KG1 (cell line): Measurements from ENCODE around the gene TMEM258.

ENCODE experiments used
- DNase-seq: peaks from one replicate; lab custom pipeline; 2025; lab: John Stamatoyannopoulos, UW

The TMEM258 gene

DNA sequence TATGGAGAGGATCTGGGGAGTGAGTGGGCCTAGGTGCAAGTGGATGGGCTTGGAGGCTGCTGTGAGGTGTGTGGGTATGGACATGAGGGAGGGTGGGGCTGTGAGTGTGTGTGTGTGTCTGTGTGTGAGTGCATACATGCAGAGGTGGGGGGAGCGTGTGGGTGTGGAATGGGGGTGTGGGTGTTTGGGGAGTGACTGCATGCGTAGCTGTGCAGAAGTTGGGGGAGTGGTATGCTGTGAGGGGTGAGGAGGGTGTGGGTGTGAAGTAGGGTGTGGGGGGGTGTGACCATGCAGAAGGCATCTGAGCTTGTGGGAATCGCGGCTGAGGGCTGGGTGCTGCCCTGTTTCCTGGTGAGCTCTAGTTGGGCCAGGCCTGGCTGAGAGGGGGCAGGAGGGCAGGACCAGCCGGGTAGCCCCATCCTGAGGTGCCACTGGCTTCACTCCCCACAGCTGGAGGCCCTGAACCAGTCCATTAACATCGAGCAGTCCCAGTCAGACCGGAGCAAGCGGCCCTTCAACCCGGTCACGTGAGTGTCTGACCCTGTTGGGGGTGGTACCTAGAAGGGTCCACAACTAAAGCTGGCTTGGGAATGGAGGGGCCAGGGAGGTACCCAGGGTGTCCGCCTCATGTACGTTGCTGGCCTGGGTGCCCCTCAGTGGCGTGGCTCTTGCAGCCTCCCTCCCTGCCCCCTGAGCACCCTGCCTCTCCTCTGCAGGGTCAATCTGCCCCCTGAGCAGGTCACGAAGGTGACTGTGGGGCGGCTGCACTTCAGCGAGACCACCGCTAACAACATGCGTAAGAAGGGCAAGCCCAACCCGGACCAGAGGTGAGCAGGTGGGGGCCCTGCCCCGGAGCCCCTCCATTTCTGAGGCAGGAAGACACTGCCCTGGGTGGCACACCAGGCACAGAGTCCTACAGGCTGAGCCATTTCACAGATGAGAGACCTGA is 16.5 kb downstream of the TMEM258 start:
- no peak for DNase-seq

DNA sequence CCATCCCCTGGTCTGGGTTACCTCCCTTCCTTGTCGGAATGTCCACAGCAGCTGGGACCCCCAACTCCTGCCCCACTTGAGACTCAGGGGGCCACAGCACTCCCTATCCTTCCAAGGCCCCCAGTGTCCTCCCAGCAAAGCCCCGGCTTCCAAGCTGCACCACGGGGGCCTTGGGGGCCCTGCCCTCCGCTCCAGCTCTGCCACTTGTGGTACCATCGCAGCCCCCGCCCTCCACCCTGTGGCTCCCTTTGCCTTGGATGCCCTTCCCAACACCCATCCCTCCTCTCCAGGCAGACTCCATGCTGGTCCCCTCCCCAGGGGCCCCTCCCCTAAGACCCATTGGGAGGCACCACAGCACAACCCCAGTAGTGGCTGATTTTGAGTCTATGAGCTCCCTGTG is 17.3 kb downstream of the TMEM258 start:
- no peak for DNase-seq

DNA sequence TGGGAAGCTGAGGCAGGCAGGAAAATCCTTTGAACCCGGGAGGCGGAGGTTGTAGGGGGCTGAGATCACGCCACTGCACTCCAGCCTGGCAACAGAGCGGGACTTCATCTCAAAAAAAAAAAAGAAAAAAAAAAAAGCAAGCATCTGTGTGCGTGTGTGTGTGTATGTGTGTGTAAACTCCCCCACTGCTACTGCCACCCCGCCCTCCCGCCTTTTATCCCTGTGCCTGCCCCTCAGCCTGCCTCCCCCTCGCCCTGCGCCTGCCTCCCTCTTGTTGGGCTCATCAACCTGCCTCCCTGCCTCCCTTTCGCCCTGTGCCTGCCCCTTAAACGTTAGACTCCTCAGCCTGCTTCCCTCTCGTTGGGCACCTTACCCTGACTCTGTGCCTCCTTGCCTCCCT is 18.0 kb downstream of the TMEM258 start:
- no peak for DNase-seq

DNA sequence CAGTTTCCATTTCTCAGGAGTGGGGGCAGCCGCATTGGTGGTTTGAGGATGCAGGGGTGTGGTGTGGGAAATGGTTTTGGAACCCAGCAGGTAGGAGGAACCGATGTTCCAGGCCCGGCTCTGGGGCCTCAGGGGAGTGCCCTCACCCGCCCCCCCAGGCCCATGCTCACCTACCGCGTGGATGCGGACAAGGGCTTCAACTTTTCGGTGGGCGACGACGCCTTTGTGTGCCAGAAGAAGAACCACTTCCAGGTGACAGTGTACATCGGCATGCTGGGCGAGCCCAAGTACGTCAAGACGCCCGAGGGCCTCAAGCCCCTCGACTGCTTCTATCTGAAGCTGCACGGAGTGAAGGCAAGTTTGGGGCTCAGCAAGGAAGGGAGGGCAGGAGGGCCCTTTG is 18.6 kb downstream of the TMEM258 start:
- no peak for DNase-seq

DNA sequence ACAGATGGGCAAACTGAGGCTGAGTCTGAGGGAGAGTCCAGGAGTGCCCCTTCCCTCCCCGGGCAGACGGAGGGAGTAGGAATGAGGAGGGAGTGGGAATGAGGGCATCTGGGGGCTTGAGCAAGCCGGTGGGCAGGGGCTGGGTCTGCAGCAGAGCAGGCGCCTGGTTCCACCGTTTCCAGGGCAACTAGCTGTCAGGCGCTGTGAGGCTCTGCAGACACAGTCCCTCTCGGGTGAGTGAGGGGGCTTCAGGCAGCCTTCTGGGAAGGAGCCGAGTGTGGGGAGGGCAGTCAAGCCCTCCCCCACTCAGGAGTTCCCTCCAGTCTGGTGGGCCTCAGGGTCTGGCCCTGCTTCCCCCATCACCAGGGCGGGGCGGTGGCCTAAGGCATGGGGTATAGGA is 19.0 kb downstream of the TMEM258 start:
- DNase-seq, result no peak

DNA sequence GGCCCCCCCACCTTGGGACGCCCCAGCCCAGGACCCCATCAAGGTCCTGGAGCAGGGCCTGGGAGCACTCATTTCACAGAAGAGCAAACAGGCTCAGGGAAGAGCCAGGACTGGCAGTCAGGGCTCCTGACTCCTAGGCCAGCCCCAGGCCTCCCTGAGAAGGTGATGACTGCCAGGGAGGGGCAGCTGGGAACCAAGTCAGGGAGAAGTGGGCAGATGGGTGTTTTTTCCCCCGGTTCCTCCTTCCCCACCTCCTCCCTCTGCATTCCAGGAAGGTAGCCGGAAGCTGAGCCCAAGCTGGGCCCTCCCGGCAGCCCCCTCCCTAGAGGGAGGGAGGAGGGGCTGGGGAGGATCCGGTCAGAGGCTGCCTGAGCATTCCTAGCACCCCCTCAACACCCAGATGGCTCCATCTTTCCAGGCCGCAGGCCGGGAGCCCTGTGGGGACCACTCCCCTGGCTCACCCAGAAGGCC is 20.4 kb downstream of the TMEM258 start:
- no peak for DNase-seq

DNA sequence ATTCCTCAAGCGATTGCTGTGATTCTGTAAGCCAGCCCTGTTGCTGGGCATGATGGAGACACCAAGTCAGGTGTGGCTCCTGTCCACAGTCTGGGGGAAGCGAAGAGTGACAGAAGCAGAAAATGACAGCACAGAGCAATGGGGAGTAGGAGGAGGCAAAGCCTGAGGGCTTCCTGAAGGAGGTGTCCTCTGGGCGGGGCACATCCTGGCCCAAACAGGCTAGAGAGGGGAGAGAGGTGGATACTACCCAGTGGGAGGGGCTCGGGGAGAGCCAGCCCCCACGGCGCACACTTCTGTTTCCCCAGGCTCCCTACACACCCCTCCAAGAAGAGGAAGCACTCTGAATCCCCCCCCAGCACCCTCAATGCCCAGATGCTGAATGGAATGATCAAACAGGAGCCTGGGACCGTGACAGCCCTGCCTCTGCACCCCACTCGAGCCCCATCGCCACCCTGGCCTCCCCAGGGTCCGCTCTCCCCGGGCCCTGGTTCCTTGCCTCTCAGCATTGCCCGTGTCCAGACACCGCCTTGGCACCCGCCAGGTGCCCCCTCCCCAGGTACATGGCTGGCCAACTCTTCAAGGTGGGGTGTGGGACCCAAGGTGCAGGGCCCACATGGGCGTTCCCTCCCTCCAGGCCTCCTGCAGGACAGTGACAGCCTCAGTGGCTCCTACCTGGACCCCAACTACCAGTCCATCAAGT is 21.1 kb downstream of the TMEM258 start:
- DNase-seq, result no peak

DNA sequence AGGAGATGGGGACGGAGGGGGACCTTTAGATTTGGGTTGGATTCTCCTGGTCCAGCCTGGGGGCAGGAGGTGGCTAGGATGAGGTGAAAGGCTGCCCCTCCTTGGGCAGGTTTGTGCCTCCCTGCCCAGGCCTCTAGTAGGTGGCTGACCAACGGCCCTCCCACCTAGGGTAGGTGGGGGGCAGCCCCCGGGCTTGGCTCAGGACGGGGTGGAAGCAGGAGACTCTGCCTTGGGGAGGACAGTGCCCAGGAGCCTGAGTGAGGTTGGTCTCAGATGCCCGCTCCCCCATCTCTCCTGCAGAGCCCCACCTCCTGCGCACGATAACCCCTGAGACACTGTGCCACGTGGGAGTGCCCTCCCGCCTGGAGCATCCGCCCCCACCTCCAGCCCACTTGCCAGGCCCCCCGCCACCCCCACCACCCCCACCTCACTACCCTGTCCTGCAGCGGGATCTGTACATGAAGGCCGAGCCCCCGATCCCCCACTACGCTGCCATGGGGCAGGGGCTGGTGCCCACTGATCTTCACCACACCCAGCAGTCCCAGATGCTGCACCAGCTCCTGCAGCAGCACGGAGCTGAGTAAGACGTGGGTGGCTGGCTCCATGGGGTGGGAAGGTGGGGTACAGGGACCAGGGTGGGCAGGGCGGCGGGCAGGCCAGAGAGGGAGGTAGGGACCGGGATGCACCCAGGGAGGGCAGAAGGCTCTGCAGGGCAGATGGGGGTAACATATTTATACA is 22.3 kb downstream of the TMEM258 start:
- DNase-seq, result no peak

DNA sequence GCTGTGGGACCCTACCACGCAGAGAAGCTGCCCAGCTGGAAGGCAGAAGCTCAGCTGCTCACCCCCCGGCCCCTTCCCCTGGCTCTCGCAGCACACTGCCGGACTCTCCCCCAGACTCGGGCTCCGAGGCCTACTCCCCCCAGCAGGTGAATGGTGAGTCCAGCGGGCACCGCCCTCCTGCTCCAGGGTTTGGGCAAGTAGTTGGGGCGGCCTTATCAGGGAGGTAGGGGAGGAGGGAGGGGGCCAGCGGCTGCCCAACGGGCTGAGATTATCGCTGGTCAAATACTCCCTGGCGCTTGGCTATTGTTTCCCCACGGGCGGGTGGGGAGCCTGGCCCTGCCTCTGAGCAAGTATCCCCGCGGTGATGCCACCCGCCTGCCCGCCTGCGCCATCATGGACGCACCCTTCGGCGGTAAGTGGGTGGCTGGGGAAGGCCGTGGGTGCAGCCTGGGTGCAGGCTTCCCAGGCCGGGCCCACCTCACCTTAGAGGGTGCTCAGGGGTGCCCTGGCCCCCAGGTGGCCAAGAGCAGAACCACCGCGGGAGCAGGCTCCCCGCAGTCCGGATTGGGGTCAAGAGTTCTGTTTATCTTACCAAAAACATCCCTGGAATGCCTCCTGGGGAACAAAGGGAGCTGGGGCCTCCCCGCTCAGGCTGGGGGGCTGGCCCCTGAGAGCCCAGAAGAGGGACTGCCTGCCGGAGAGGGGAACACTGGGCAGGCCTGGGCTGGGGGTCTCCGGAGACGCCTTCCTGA is 23.1 kb downstream of the TMEM258 start:
- DNase-seq, result no peak

DNA sequence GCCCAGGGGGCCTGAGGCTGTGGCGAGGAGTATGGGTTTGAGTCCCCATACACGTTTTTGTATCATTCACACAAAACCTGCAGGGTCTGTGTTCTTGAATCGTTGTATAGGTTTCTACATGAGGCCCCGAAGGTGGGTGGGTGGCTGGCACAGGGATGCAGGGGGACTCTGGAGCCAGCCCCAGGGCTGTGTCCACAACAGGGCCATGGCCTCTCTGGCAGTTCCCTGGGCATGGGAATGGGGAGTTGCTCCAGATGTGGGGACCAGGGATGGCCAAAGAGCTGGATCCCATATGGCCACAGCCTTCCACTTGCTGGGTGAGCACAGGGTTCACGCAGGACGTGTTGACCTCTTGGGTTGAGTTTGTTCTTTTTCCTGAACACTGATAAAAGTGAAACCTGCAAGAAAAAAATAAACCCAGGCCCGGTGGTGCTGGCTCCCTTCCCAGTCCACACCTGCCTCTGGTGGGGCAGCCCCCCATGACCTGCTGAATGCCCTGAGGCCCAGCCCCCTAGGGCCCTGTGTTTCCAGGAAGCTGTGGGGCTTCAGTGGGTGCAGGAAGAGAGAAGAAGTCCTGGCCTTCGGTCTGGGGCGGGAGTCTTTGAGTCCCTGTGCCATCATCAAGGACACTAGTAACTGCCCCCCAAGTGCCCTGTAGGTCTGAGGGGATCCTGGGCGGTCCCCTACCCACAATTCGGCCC is 23.9 kb downstream of the TMEM258 start:
- DNase-seq, result no peak

DNA sequence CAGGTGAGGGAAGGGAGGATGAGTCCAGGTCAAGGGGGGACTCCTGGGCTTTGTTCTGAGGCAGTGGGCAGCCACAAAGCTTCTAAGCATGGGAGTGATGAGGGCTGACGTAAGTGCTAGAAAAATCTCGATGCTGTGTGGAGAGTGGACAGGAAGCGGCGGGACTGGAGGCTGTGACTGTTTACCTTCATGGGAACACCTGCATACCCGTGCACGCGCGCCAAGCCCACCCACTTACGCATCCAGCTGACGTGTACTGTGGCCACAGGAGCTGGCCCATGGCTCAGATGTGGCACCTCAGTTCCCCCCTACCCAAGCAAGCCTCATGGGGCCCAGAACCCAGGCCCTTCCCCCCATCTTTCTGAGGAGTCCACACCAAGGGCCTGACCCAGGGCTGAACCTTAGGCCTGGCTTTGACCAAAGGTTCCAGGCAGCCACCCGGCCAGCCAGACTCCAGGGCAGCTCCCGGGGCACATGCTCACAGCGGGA is 26.0 kb downstream of the TMEM258 start:
- no peak for DNase-seq

DNA sequence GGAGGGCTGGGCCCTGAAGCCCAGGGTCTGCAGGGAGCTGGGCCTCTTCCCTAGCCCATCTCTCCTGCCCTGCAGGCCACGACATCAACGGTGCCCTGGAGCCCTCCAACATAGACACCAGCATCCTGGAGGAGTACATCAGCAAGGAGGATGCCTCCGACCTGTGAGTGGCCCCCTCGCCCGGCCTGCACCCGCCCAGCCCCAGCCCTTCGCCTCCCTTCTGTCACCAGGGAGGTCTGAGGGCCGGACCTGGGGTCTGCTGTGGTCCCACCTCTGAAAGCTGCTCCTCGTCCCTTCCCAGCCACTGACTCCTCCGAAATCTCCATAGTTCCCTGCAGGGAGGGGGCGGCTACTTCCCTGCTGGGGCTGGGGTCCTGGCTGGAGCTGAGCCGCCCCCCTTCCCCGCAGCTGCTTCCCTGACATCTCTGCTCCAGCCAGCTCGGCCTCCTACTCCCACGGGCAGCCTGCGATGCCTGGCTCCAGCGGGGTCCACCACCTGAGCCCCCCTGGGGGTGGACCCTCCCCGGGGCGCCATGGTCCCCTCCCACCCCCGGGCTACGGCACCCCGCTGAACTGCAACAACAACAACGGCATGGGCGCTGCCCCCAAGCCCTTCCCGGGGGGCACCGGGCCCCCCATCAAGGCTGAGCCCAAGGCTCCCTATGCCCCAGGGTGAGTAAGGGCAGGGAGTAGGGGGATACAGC is 26.7 kb downstream of the TMEM258 start:
- no peak for DNase-seq

DNA sequence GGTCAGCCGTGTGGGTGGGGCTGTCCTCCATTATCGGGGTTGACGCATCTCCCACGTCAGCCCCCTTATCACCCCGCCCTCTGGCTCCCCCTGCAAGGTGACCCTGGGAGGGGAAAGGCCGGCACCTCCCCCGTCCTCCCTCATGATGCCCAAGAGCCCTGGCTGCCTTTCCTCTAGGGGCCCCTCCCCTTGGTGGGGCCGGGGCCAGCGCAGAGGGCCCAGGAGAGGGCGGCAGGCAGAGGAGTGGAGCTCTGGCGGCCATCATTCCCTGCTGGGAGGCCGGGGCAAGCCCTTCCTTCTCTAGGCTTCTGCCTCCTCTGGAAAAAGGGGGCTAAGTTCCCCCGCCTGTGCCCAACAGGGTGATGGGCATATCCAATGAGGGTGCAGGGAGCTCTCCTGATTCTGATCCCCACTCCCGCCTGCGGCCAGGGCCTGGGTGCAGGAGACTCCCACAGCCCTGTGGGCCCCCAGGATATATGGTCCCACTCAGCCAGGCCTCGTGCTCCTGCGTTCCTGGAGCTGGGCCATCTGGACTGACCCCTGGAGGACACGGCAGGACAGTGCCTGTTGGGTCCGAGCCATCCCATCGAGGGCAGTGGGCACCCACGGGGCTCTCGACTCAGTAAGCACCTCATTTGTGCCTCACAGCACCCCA is 27.7 kb downstream of the TMEM258 start:
- no peak for DNase-seq

DNA sequence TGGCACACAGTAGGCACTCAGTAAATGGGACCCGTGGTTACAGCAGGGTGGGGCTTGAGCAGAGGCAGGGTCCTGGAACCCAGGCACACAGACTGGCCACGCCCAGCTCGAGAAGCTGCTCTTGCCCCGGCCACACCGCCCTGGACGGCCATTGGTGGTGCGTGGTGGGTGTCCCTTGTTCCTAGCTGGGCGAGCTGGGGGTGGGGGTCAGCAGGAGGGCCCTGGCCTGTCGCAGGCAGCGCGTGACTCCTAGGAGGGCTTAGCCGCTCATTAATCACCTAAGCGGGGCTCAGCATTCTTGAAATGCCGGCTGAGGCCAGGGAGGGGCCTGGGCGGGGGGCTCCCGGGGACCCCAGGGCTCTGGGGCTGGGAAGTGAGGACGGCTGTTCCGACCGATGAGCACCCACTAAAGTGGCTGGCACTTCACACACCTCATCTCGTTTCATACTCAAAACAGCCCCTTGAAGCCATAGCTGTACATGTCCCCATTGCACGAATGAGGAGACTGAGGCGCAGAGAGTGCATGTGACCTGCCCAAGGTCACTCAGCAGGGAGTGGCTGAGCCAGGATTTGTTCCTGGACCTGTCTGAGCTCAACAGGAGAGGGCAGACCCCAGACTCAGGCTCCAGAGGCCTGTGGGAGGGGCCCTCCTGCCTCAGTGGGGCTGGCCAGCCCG is 28.3 kb downstream of the TMEM258 start:
- no peak for DNase-seq

DNA sequence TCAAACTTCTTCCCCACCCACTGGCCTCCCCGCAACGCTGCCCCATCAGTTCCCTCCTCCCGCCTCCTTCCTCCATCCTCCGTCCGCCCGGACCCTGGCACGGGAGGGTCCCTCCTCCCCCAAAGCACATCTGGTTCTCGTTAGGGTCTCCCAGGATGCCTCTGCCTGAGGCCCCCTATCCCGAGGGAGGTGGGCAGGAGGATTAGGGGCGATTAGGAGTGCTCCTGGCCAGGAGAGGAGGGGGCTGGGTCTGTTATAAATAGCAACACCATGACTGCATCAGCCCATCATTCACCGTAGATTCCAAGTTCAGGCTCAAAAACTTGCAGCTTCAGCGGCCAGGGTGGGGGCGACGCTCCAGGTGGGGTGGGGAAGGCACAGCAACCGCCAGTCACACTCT is 29.6 kb downstream of the TMEM258 start:
- no peak for DNase-seq

DNA sequence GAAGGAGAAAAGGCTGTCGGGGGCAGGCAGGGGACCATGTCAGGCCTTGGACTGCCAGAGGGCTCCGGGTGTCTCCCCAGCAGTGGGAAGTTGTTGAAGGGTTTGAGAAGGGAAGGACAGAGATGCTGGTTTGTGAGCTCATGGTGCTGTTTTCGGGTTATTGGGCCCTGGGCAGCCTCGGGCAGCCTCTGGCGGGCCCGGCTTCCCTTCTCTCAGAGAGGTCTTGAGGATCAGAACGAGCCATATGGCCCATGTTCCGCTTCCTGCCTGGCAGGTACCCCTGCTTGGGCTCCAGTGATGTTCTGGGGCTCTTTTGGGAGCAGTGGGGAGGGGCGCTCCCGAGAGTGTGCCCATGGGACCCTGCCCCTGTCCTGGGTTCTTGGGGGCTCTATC is 30.2 kb downstream of the TMEM258 start:
- no peak for DNase-seq

DNA sequence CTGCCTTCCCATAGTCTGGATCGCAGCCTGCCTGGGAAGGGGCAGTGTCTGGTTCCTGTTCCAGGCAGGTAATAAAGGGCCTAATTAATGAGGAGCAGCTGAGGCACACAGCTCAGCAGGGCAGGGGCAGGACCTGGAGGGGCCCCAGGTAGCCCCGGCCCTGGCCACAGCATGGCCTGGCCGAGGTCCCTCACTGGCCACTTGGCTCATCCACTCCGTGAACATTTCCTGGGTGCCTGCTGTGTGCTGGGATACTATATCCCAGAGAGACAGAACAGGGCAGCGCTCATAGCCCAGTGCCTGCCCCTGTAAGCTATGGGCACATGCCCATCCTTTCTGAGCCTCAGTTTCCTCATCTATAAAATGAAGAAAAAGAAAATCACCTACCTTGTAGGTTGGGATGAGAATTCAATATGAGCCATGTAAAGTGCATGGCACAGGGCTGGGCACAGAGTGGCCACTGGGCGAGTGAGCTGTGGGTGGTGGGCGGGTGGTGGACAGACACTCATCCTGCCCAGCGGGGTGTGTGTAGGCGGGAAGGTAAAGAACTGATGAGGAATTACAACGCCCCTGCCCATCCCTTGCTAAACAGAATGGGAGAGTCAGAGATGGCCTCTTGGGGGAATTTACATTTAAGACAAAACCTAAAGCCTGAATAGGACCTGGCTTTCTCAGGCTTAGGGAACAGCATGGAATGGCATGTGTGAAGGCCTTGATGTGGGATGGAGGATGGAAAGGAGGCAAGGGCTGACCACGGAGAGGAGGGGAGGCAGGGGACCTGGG is 30.8 kb downstream of the TMEM258 start:
- no peak for DNase-seq

DNA sequence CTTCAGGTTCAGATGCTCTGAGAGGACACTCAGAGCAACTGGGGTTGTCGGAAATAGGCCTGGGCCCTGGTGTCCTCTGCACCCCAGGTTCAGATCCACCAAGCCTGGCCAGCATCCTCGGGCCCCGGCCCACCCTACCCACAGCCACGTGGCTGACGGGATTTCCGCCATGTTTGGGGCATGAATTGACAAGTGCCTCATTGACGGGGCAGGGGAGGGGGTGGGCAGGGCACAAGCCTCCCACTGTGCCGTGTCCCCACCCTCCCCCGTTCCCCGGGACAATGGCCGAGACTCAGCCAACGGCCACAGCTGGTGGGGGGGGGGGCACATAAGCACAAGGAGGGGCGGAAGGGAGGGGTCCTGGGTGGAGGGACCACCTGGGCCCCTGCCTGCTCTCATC is 31.5 kb downstream of the TMEM258 start:
- DNase-seq, result no peak
